ENCODE measurements around the gene FCHO2. TPM values are rescaled to one million over a fixed set of nuclear protein-coding genes. Genes with fewer than 3 reads are reported as not detected.
"Not testable (repeated sequence)": the region's sequence is repeated elsewhere in the genome, so short reads cannot be mapped to it uniquely, and the experiment has no call there.

Gene FCHO2
- total and polyA plus RNA-seq, 9 donors, result 12.1 to 34.4 (median 26.0) TPM

- intact Hi-C loops (cut with DNase I), result loop anchor here in 1 of 4 donors (10.0 kb wide), 1 partner anchor 144 kb away; the partner anchor contains the start of gene TNPO1
- no peak for TF ChIP-seq EP300 (IDR thresholded peaks at IDR 0.05)
- no peak for TF ChIP-seq POLR2A (IDR thresholded peaks at IDR 0.05)
- no peak for TF ChIP-seq CTCF (IDR thresholded peaks at IDR 0.05)
- no peak overlapping the region for H3K4me3 ChIP-seq
- no peak for DNase-seq
- WGBS, 3 donors, result 86 to 96% (median 93%) methylated on average over 1 of the region's 1 CpG
- H3K27me3 ChIP-seq, result no peaks in the 10 kb centered on the region
- no peaks in the 10 kb centered on the region for H3K9me3 ChIP-seq
- H3K4me1 ChIP-seq (ENCODE audit: insufficient read depth), result peaks cover 6% of the 10 kb centered on the region
- no peak overlapping the region for H3K27ac ChIP-seq
- no peaks in the 10 kb centered on the region for H3K36me3 ChIP-seq
These were observed 3.4 kb downstream of the FCHO2 start for GRCh38 chr5:72959257-72959656.

GRCh38 chr5:72974481-72974880 is 18.6 kb downstream of the FCHO2 start:
- H3K36me3 ChIP-seq; H3K27ac ChIP-seq; H3K4me1 ChIP-seq (ENCODE audit: insufficient read depth); H3K27me3 ChIP-seq; H3K4me3 ChIP-seq; intact Hi-C loops (cut with DNase I); H3K9me3 ChIP-seq; DNase-seq: not testable (repeated sequence)
- 96 to 98% (median 98%) methylated on average over 4 to 5 of the region's 5 CpGs for WGBS, 3 donors

- H3K36me3 ChIP-seq; H3K4me3 ChIP-seq; H3K27me3 ChIP-seq; H3K27ac ChIP-seq; H3K4me1 ChIP-seq (ENCODE audit: insufficient read depth); intact Hi-C loops (cut with DNase I); H3K9me3 ChIP-seq; DNase-seq: not testable (repeated sequence)
- 89 to 98% (median 96%) methylated on average over 1 of the region's 1 CpG for WGBS, 3 donors
These were observed 21.0 kb downstream of the FCHO2 start for GRCh38 chr5:72976810-72977209.

GRCh38 chr5:72985719-72986118 is 29.9 kb downstream of the FCHO2 start:
- H3K27ac ChIP-seq, result no peak overlapping the region
- intact Hi-C loops (cut with DNase I), result no loop called here
- H3K27me3 ChIP-seq, result no peaks in the 10 kb centered on the region
- 85 to 90% (median 89%) methylated on average over 1 of the region's 1 CpG for WGBS, 3 donors
- H3K4me3 ChIP-seq, result no peak overlapping the region
- no peak for TF ChIP-seq POLR2A (IDR thresholded peaks at IDR 0.05)
- TF ChIP-seq CTCF (IDR thresholded peaks at IDR 0.05), result no peak
- TF ChIP-seq EP300 (IDR thresholded peaks at IDR 0.05), result no peak
- H3K36me3 ChIP-seq, result no peaks in the 10 kb centered on the region
- H3K4me1 ChIP-seq (ENCODE audit: insufficient read depth), result no peaks in the 10 kb centered on the region
- no peaks in the 10 kb centered on the region for H3K9me3 ChIP-seq
- DNase-seq, result no peak

GRCh38 chr5:72988769-72989168 is 32.9 kb downstream of the FCHO2 start:
- 88 to 97% (median 95%) methylated on average over 1 of the region's 1 CpG for WGBS, 3 donors
- Histone ChIP-seq H3K36me3 (no peaks in the 10 kb centered on the region), H3K4me3 (no peak overlapping the region), H3K9me3 (no peaks in the 10 kb centered on the region), H3K4me1 (ENCODE audit: insufficient read depth) (no peaks in the 10 kb centered on the region), H3K27ac (no peak overlapping the region), H3K27me3 (no peaks in the 10 kb centered on the region)
- TF ChIP-seq EP300 (IDR thresholded peaks at IDR 0.05) (no peak), CTCF (IDR thresholded peaks at IDR 0.05) (no peak), POLR2A (IDR thresholded peaks at IDR 0.05) (no peak)
- DNase-seq, result no peak
- intact Hi-C loops (cut with DNase I), result no loop called here

- no peak overlapping the region for H3K4me3 ChIP-seq
- H3K9me3 ChIP-seq, result no peaks in the 10 kb centered on the region
- no peak for DNase-seq
- H3K4me1 ChIP-seq (ENCODE audit: insufficient read depth), result no peaks in the 10 kb centered on the region
- intact Hi-C loops (cut with DNase I), result no loop called here
- no peaks in the 10 kb centered on the region for H3K27me3 ChIP-seq
- TF ChIP-seq EP300 (IDR thresholded peaks at IDR 0.05), result no peak
- no peak for TF ChIP-seq POLR2A (IDR thresholded peaks at IDR 0.05)
- TF ChIP-seq CTCF (IDR thresholded peaks at IDR 0.05), result no peak
- no peak overlapping the region for H3K27ac ChIP-seq
- H3K36me3 ChIP-seq, result no peaks in the 10 kb centered on the region
These were observed 35.6 kb downstream of the FCHO2 start for GRCh38 chr5:72991394-72991793.
